ENCODE data around the gene COLEC11. TPM values are rescaled to one million over a fixed set of nuclear protein-coding genes. Genes with fewer than 3 reads are reported as not detected.

Gene COLEC11
- total and polyA plus RNA-seq, 10 of the 15 experiments (the other 5 are each of a cell fraction or from before 2014, with no cell fraction given) = 0.08 to 0.74 (median 0.14) TPM; not detected in 4

GRCh38 chr2:3596901-3597417, 2.0 kb downstream of the COLEC11 start:
- H3K27me3 ChIP-seq (replicated peaks in 1 of 2; ENCODE audit: control insufficient read depth in 2 of 2, insufficient read depth in 2 of 2, low read length in 1 of 2) = no peaks in the 10 kb centered on the region
- ChIA-PET SMC1A (ENCODE audit: uncharacterized antibody, unreplicated experiment) (no interaction called here), POLR2A (no interaction called here), CTCF (no interaction called here), RAD21 (ENCODE audit: unreplicated experiment) (interaction anchor here (0.6 to 1.8 kb wide), 2 partner anchors 13 to 27 kb away, joined by 3 to 11 read pairs; no protein-coding TSS in a partner anchor)
- ATAC-seq (no peak), FAIRE-seq (no peak), DNase-seq (ENCODE audit: low read depth, low spot score) (no peak)
- no peak overlapping the region for H3K9ac ChIP-seq (ENCODE audit: control insufficient read depth, insufficient read depth, low read length)
- H3K4me2 ChIP-seq (ENCODE audit: control insufficient read depth, insufficient read depth) = no peak overlapping the region
- BruUV-seq (replicated peaks) = no TSS peak
- WGBS (ENCODE audit: insufficient coverage, insufficient replicate concordance, low lambda C conversion rate, missing lambda C conversion rate) = 93% methylated on average over 14 of the region's 16 CpGs
- H2AFZ ChIP-seq (ENCODE audit: control insufficient read depth, low read depth, low read length) = no peak overlapping the region
- H3K27ac ChIP-seq (ENCODE audit: control insufficient read depth, insufficient read depth) = no peak overlapping the region; the same call in 1 of the 2 replicates
- no peaks in the 10 kb centered on the region for H3K79me2 ChIP-seq (ENCODE audit: control insufficient read depth, insufficient read depth, low read length)
- H3K9me3 ChIP-seq (replicated peaks; ENCODE audit: control insufficient read depth, insufficient read depth, low read length) = no peaks in the 10 kb centered on the region
- intact Hi-C loops (cut with micrococcal nuclease; ENCODE audit: unreplicated experiment) = no loop called here
- H4K20me1 ChIP-seq (ENCODE audit: control insufficient read depth, insufficient read depth) = no peaks in the 10 kb centered on the region; the same call in 1 of the 2 replicates
- peaks cover 22% of the 10 kb centered on the region for H3K4me1 ChIP-seq (ENCODE audit: control insufficient read depth, insufficient read depth, low read length)
- peaks cover 0 to 4% of the 10 kb centered on the region in 2 experiments; a peak in 2 of 4 replicates for H3K36me3 ChIP-seq (ENCODE audit: control insufficient read depth in 2 of 2, insufficient read depth in 2 of 2, low read length in 1 of 2)
- in situ Hi-C loops (cut with MboI) = no loop called here
- no peak overlapping the region for H3K4me3 ChIP-seq
- TF ChIP-seq ATF3 (IDR thresholded peaks at IDR 0.05; ENCODE audit: borderline replicate concordance, extremely low read depth, low read depth, low read length) (no peak), ZZZ3 (IDR thresholded peaks at IDR 0.05; ENCODE audit: control insufficient read depth, insufficient read length, low read depth) (no peak), POLR2AphosphoS5 (IDR thresholded peaks at IDR 0.05; ENCODE audit: low read length) (no peak), NRF1 (conservative IDR thresholded peaks at IDR 0.05; ENCODE audit: low read depth, low read length) (no peak), ZBTB4 (CRISPR knock-in tag; IDR thresholded peaks at IDR 0.05) (no peak), BCL3 (IDR thresholded peaks at IDR 0.05; ENCODE audit: borderline replicate concordance, insufficient read depth, low read depth, low read length, poor library complexity, severe bottlenecking) (no peak), POU2F2 (IDR thresholded peaks at IDR 0.05; ENCODE audit: borderline replicate concordance, low read depth, low read length) (no peak), MEF2A (IDR thresholded peaks at IDR 0.05; ENCODE audit: insufficient read depth, low read depth, low read length) (no peak), NKRF (conservative IDR thresholded peaks at IDR 0.05) (no peak), REST (IDR thresholded peaks at IDR 0.05; ENCODE audit: low read depth, low read length) (no peak), SUPT20H (IDR thresholded peaks at IDR 0.05; ENCODE audit: borderline replicate concordance, control insufficient read depth, low read depth, low read length) (no peak)

All from GM12878 (cell line).